Activated naive CD4-positive, alpha-beta T cell treated with anti-CD3 and anti-CD28 coated beads, Interleukin-2, amount 50 U/mL, for 24 hours (primary cell): ENCODE results near the gene PKNOX2.

ENCODE experiments used
- H3K27ac Mint-ChIP-seq: one replicate; pipeline ENCODE4 v1.8.0; 2021; ENCODE audit warnings: mild to moderate bottlenecking, mixed read lengths
- H3K27me3 Mint-ChIP-seq: one replicate; pipeline ENCODE4 v1.8.0; 2021; ENCODE audit warnings: mixed read lengths
- H3K36me3 Mint-ChIP-seq: one replicate; pipeline ENCODE4 v1.8.0; 2021; ENCODE audit warnings: mixed read lengths
- H3K4me1 Mint-ChIP-seq: one replicate; pipeline ENCODE4 v1.8.0; 2021; ENCODE audit warnings: mixed read lengths
- H3K4me3 Mint-ChIP-seq: one replicate; pipeline ENCODE4 v1.8.0; 2021; ENCODE audit warnings: mild to moderate bottlenecking, mixed read lengths
- H3K9me3 Mint-ChIP-seq: one replicate; pipeline ENCODE4 v1.8.0; 2021; ENCODE audit warnings: mixed read lengths

Gene PKNOX2

GRCh38 chr11:125338886-125339811 lies 174.6 kb downstream of the PKNOX2 start:
- no peak overlapping the region for H3K27ac Mint-ChIP-seq
- H3K36me3 Mint-ChIP-seq: no peaks in the 10 kb centered on the region
- H3K27me3 Mint-ChIP-seq: peaks cover 4% of the 10 kb centered on the region
- H3K4me1 Mint-ChIP-seq: no peaks in the 10 kb centered on the region
- H3K4me3 Mint-ChIP-seq: no peak overlapping the region
- H3K9me3 Mint-ChIP-seq: no peaks in the 10 kb centered on the region

DNA sequence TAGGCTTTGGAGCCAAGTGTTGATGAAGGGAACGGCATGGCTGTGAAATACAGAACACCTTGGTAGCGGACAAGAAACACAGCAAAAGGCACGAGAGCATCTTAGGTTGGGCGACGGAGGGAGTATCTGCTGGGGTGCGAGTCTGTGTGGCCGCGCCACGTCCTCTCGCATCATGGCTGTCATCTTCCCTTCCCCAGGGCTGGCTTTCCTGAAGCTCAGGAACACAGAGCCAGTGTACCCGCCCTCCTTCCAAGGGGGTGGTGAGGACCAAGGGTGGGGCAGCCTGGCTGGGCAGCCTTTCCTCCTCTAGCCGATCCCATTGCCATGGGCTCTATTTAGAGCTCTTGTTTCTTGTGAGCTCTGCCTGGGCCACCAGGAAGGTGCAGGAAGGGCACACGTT lies 177.1 kb downstream of the PKNOX2 start:
- no peaks in the 10 kb centered on the region for H3K9me3 Mint-ChIP-seq
- H3K27ac Mint-ChIP-seq: no peak overlapping the region
- peaks cover 4% of the 10 kb centered on the region for H3K4me1 Mint-ChIP-seq
- no peak overlapping the region for H3K4me3 Mint-ChIP-seq
- peaks cover 9% of the 10 kb centered on the region for H3K27me3 Mint-ChIP-seq
- no peaks in the 10 kb centered on the region for H3K36me3 Mint-ChIP-seq

- Mint-ChIP-seq H3K9me3 (no peaks in the 10 kb centered on the region), H3K27me3 (peaks cover 9% of the 10 kb centered on the region), H3K4me3 (no peak overlapping the region), H3K36me3 (no peaks in the 10 kb centered on the region), H3K4me1 (peaks cover 4% of the 10 kb centered on the region), H3K27ac (no peak overlapping the region)
Observed at GRCh38 chr11:125342281-125342930, 177.9 kb downstream of the PKNOX2 start.

DNA sequence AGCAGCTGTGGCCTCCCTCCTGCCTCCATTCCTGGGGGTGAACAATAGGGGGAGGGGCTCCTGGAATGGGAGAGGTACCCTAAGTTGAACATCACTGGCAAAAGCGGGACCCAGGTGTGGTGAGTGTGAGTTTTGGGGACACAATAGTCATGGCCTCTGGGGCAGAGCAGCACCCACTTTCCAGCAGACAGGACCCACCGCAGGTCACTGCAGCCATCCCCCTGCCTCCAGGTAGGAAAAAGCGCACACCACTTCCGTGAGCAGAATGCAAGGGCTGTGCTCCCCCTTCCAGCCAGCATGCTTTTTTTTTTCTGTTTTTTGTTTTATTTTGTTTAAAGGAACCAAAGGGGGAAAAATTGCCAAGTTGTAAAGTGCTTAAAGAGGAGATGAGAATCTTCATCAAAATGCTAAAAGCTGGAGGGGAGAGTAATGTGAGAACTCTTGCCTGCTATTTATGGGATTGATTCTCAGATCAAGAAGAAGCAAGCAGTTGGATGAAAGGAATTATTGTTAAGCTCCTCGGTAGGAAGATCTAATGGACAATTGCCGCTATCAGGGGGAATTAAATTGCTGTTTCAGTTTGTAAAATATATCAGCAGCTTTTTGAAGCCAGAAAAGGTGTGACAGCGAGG lies 178.7 kb downstream of the PKNOX2 start:
- Mint-ChIP-seq H3K4me1 (peaks cover 4% of the 10 kb centered on the region), H3K27me3 (peaks cover 9% of the 10 kb centered on the region), H3K27ac (no peak overlapping the region), H3K36me3 (no peaks in the 10 kb centered on the region), H3K4me3 (no peak overlapping the region), H3K9me3 (no peaks in the 10 kb centered on the region)

DNA sequence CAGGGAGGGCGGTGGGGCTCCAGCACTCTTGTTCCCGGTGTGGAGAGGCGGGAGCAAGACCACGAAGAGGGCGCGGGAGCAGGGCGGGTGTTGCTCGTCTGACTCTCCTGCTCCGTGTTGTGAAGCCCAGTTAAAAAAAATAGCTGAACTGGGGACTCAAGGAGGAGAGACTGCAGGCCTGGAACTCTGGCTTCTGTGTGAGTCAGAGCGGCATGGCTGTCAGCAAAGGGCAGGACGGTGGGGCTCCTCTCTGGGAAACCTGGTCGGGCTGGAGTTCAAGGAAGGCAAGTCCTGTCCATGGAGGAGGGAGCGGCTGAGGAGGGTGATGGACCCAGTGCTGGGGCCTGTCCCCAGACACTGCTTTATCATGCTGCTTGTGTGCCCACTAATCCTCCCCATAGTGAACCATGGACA lies 179.2 kb downstream of the PKNOX2 start:
- H3K4me3 Mint-ChIP-seq: no peak overlapping the region
- peaks cover 9% of the 10 kb centered on the region for H3K27me3 Mint-ChIP-seq
- H3K9me3 Mint-ChIP-seq: no peaks in the 10 kb centered on the region
- H3K36me3 Mint-ChIP-seq: no peaks in the 10 kb centered on the region
- H3K27ac Mint-ChIP-seq: no peak overlapping the region
- peaks cover 4% of the 10 kb centered on the region for H3K4me1 Mint-ChIP-seq

- no peak overlapping the region for H3K27ac Mint-ChIP-seq
- no peak overlapping the region for H3K4me3 Mint-ChIP-seq
- H3K27me3 Mint-ChIP-seq: peaks cover 7% of the 10 kb centered on the region
- no peaks in the 10 kb centered on the region for H3K36me3 Mint-ChIP-seq
- peaks cover 4% of the 10 kb centered on the region for H3K4me1 Mint-ChIP-seq
- H3K9me3 Mint-ChIP-seq: no peaks in the 10 kb centered on the region
Observed at GRCh38 chr11:125344846-125345420, 180.4 kb downstream of the PKNOX2 start.

DNA sequence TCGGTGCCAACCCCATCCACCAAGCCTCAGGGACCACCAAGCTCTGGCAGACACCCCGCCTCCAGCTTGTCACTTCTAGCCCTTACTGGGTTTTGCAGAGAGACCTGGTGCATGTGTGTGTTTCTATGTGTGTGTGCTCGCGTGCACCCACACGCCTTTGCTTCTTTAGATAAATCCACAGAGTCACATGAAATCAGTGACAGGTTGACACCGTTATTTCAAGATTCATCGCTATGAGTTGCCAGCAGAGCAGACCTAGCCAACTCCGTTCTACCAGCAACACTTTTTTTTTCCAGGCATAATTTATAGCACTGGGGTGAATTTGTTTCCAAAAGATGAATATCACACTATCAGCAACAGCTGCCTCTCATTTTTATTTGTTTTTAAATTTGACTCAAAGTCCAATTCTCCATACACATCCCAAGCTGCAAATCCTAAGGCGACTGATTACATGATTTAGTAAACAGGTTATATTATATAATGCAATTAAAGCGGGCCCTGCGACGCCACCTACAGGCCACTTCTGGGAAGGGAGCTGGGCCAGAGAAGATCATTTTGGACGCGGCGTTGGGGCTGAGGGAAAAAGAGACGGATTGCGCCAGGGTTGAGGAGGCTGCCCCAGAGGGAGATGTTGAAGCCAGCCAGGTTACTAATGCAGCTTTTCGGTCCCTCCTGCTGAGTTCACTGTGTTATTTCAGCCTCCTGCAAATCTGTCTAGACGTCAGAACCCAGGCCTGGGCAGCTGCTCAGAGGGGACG lies 181.0 kb downstream of the PKNOX2 start:
- Mint-ChIP-seq H3K27ac (no peak overlapping the region), H3K4me3 (no peak overlapping the region), H3K36me3 (no peaks in the 10 kb centered on the region), H3K27me3 (peaks cover 7% of the 10 kb centered on the region), H3K9me3 (no peaks in the 10 kb centered on the region), H3K4me1 (peaks cover 4% of the 10 kb centered on the region)

- no peaks in the 10 kb centered on the region for H3K9me3 Mint-ChIP-seq
- peaks cover 4% of the 10 kb centered on the region for H3K4me1 Mint-ChIP-seq
- peaks cover 7% of the 10 kb centered on the region for H3K27me3 Mint-ChIP-seq
- no peak overlapping the region for H3K27ac Mint-ChIP-seq
- no peaks in the 10 kb centered on the region for H3K36me3 Mint-ChIP-seq
- H3K4me3 Mint-ChIP-seq: no peak overlapping the region
Observed at GRCh38 chr11:125346179-125346530, 181.6 kb downstream of the PKNOX2 start.

DNA sequence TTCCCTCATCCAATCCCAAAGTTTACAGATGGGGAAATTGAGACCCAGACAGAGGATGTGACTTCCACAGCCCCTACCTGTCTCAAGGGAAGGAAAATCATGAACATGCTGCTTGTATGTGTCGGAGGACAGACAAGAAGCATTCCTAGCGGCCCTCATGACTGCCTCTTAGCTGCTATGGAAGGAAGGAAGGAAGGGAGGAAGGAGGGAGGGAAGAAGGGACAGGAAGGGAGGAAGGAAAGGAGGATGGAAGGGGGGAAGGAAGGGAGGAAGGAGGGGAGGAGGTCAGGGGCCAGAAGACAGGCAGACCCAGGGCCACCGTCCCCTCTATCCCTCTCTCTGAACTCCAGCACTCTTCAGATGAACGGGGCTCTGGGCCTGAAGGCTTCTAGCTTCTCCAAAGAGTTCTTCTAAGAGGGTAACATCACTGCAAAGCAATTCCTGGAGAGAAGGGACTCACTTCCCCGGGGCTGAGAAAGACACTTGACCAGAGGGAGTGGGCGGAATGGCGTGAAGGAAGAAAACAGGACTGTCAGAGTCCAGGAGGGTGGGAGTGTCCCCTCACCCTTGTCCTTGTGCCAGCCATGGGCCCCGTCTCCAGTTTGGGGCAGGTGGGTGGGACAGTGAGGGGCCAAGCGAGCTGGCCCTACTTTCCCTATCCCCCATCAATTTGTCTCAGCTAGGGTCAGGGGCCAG lies 182.2 kb downstream of the PKNOX2 start:
- H3K27me3 Mint-ChIP-seq: peaks cover 7% of the 10 kb centered on the region
- no peak overlapping the region for H3K27ac Mint-ChIP-seq
- peaks cover 4% of the 10 kb centered on the region for H3K4me1 Mint-ChIP-seq
- no peaks in the 10 kb centered on the region for H3K9me3 Mint-ChIP-seq
- H3K36me3 Mint-ChIP-seq: no peaks in the 10 kb centered on the region
- no peak overlapping the region for H3K4me3 Mint-ChIP-seq

GRCh38 chr11:125347261-125347585 lies 182.7 kb downstream of the PKNOX2 start:
- Mint-ChIP-seq H3K27ac (no peak overlapping the region), H3K27me3 (peaks cover 7% of the 10 kb centered on the region), H3K4me1 (peaks cover 4% of the 10 kb centered on the region), H3K36me3 (no peaks in the 10 kb centered on the region), H3K4me3 (no peak overlapping the region), H3K9me3 (no peaks in the 10 kb centered on the region)

GRCh38 chr11:125348141-125348651 lies 183.6 kb downstream of the PKNOX2 start:
- H3K4me3 Mint-ChIP-seq: no peak overlapping the region
- no peaks in the 10 kb centered on the region for H3K9me3 Mint-ChIP-seq
- H3K36me3 Mint-ChIP-seq: no peaks in the 10 kb centered on the region
- H3K27ac Mint-ChIP-seq: no peak overlapping the region
- peaks cover 7% of the 10 kb centered on the region for H3K27me3 Mint-ChIP-seq
- peaks cover 4% of the 10 kb centered on the region for H3K4me1 Mint-ChIP-seq

GRCh38 chr11:125348674-125349309 lies 184.2 kb downstream of the PKNOX2 start:
- Mint-ChIP-seq H3K27ac (no peak overlapping the region), H3K36me3 (no peaks in the 10 kb centered on the region), H3K4me3 (no peak overlapping the region), H3K27me3 (peaks cover 5% of the 10 kb centered on the region), H3K9me3 (no peaks in the 10 kb centered on the region), H3K4me1 (peaks cover 4% of the 10 kb centered on the region)

DNA sequence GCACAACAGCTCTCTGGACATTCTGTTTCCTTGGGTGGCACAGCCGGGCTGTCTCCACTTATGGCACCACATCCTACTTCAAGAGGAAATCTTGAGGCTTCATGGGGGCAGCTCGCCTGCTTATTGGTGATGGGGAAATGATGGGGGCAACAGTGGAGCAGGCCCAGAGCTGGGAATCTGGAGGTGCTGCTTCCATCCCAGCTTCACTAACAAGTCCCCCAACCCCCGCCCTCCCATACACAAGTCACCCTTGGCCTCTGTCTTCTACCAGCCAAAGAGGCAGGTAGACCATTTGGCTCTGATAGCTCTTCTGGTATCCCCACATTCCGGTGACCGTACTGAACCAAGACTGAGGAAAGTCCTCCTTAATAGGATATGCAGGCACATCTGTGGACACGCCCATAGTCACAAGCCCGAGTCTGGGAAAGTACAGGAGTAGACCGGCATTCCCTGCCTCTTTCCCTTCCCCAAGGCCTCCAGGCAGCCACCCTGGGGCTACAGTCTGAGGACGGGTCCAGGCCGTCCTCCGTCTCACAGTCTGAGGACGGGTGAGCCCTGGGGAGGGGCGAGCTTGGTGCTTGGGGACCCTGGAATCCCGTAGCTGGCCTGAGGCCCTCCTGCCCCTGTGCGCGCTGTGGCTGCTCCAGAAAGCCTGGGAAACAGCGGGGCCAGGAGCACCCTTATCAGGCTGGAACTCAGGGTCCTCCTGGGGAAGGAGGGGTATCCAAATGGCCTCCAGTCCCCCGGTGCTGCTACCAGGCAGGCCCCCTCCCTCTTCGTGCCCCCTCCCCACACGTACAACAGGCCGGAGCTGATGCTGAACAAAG lies 185.9 kb downstream of the PKNOX2 start:
- no peaks in the 10 kb centered on the region for H3K36me3 Mint-ChIP-seq
- no peak overlapping the region for H3K4me3 Mint-ChIP-seq
- H3K9me3 Mint-ChIP-seq: no peaks in the 10 kb centered on the region
- H3K27ac Mint-ChIP-seq: no peak overlapping the region
- peaks cover 4% of the 10 kb centered on the region for H3K4me1 Mint-ChIP-seq
- H3K27me3 Mint-ChIP-seq: peaks cover 3% of the 10 kb centered on the region
